ENCODE data around the gene DDX49.

The DDX49 gene

GRCh38 chr19:18919900-18920214 lies 342 bp downstream of the DDX49 start:
- DNase-seq (ENCODE audit: low read depth, low spot score): no peak
- H3K4me3 ChIP-seq (ENCODE audit: low read depth, low read length): peak overlapping the region; percentile 100
- CTCF ChIA-PET: interaction anchor here (0.5 to 1.5 kb wide), 4 partner anchors 10 to 349 kb away, joined by 3 to 6 read pairs (median 6); no protein-coding TSS in a partner anchor
- POLR2A ChIA-PET: interaction anchor here (0.8 to 1.3 kb wide), 4 partner anchors 9 to 362 kb away, joined by 3 to 10 read pairs (median 4); partner anchors contain the start of gene KXD1
- TF ChIP-seq, protein P1, sequence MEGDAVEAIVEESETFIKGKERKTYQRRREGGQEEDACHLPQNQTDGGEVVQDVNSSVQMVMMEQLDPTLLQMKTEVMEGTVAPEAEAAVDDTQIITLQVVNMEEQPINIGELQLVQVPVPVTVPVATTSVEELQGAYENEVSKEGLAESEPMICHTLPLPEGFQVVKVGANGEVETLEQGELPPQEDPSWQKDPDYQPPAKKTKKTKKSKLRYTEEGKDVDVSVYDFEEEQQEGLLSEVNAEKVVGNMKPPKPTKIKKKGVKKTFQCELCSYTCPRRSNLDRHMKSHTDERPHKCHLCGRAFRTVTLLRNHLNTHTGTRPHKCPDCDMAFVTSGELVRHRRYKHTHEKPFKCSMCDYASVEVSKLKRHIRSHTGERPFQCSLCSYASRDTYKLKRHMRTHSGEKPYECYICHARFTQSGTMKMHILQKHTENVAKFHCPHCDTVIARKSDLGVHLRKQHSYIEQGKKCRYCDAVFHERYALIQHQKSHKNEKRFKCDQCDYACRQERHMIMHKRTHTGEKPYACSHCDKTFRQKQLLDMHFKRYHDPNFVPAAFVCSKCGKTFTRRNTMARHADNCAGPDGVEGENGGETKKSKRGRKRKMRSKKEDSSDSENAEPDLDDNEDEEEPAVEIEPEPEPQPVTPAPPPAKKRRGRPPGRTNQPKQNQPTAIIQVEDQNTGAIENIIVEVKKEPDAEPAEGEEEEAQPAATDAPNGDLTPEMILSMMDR (IDR thresholded peaks at IDR 0.05; ENCODE audit: insufficient read depth, low read length, missing control alignments): no peak

DNA sequence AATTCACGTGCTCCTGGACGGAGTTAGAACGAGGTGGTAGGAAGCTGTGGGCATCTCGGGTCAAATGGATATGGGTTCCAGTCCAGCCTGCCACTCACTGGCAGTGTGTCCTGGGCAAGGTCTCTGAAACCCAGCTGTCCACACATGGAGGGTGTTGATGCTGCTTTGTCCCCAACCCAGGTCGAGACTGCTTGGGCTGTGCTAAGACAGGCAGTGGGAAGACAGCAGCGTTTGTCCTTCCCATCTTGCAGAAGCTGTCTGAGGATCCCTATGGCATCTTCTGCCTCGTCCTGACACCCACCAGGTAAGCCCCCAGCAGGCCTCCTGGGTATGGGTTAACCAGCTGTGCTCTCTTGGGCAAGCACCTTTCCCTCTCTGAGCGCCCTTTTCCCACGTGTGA lies 885 bp downstream of the DDX49 start:
- H3K4me3 ChIP-seq (ENCODE audit: low read depth, low read length): peak overlapping the region; percentile 100
- ChIA-PET POLR2A (interaction anchor here (0.8 kb wide), 1 partner anchor 66 kb away, joined by 3 read pairs; no protein-coding TSS in a partner anchor), CTCF (interaction anchor here (1.0 kb wide), 1 partner anchor 67 kb away, joined by 5 read pairs; no protein-coding TSS in a partner anchor)
- DNase-seq (ENCODE audit: low read depth, low spot score): no peak
- TF ChIP-seq, protein P1 (IDR thresholded peaks at IDR 0.05; ENCODE audit: insufficient read depth, low read length, missing control alignments): no peak

GRCh38 chr19:18921593-18921992 lies 2.1 kb downstream of the DDX49 start:
- ChIA-PET POLR2A (no interaction called here), CTCF (interaction anchor here (0.6 to 0.9 kb wide), 3 partner anchors 15 to 65 kb away, joined by 3 to 5 read pairs (median 4); no protein-coding TSS in a partner anchor)
- no peak overlapping the region for H3K4me3 ChIP-seq (ENCODE audit: low read depth, low read length)
- TF ChIP-seq, protein P1 (IDR thresholded peaks at IDR 0.05; ENCODE audit: insufficient read depth, low read length, missing control alignments): no peak
- no peak for DNase-seq (ENCODE audit: low read depth, low spot score)

GRCh38 chr19:18922228-18922985 lies 2.9 kb downstream of the DDX49 start:
- POLR2A ChIA-PET: no interaction called here
- CTCF ChIA-PET: interaction anchor here (0.7 to 1.6 kb wide), 4 partner anchors 16 to 73 kb away, joined by 3 to 5 read pairs (median 4); no protein-coding TSS in a partner anchor
- no peak overlapping the region for H3K4me3 ChIP-seq (ENCODE audit: low read depth, low read length)
- no peak for DNase-seq (ENCODE audit: low read depth, low spot score)
- TF ChIP-seq, protein P1 (IDR thresholded peaks at IDR 0.05; ENCODE audit: insufficient read depth, low read length, missing control alignments): no peak

- ChIA-PET CTCF (interaction anchor here (1.6 kb wide), 1 partner anchor 62 kb away, joined by 4 read pairs; no protein-coding TSS in a partner anchor), POLR2A (no interaction called here)
- no peak overlapping the region for H3K4me3 ChIP-seq (ENCODE audit: low read depth, low read length)
- TF ChIP-seq, protein P1 (IDR thresholded peaks at IDR 0.05; ENCODE audit: insufficient read depth, low read length, missing control alignments): no peak
- no peak for DNase-seq (ENCODE audit: low read depth, low spot score)
Measured at GRCh38 chr19:18924684-18925213, 5.2 kb downstream of the DDX49 start.
